Osteoblast (primary cell): ENCODE data around the gene VAX1. TPM values are rescaled to one million over a fixed set of nuclear protein-coding genes. Genes with fewer than 3 reads are reported as not detected.

Experiments
- DNase-seq: peaks from one replicate; pipeline ENCODE4 v3.0.0; 2011; ENCODE audit warnings: low spot score, mixed read lengths; ENCODE audit not compliant: insufficient read length; ENCODE audit errors: missing footprints
- H2AFZ ChIP-seq: 2 replicates; pipeline ENCODE4 v1.6.0; 2011; ENCODE audit warnings: mild to moderate bottlenecking, low read length
- H3K27ac ChIP-seq: 2 replicates; pipeline ENCODE4 v1.5.1; 2011; ENCODE audit warnings: mild to moderate bottlenecking, low read depth, low read length, moderate library complexity
- H3K27me3 ChIP-seq: 2 replicates; pipeline ENCODE4 v1.6.0; 2012; ENCODE audit warnings: mild to moderate bottlenecking, control low read depth, inconsistent platforms, low read length, moderate library complexity; ENCODE audit not compliant: insufficient read depth
- H3K36me3 ChIP-seq: 2 replicates; pipeline ENCODE4 v1.5.1; 2011; ENCODE audit warnings: mild to moderate bottlenecking, low read length, control low read depth, moderate library complexity; ENCODE audit not compliant: insufficient read depth
- H3K4me1 ChIP-seq: 2 replicates; pipeline ENCODE4 v1.5.1; 2011; ENCODE audit warnings: mild to moderate bottlenecking, low read length, control low read depth, moderate library complexity; ENCODE audit not compliant: insufficient read depth
- H3K4me2 ChIP-seq: 2 replicates; pipeline ENCODE4 v1.6.0; 2011; ENCODE audit warnings: mild to moderate bottlenecking, low read length; ENCODE audit not compliant: insufficient read depth
- H3K4me3 ChIP-seq: fragments of 200-600 bp; sonication (generic); 3 replicates; pipeline ENCODE4 v1.5.1; 2012; ENCODE audit warnings: mild to moderate bottlenecking, low read length, inconsistent platforms; ENCODE audit not compliant: insufficient read depth
- H3K79me2 ChIP-seq: 2 replicates; pipeline ENCODE4 v1.6.0; 2012; ENCODE audit warnings: mild to moderate bottlenecking, low read length, control low read depth, inconsistent platforms; ENCODE audit not compliant: insufficient read depth
- H3K9me3 ChIP-seq: 2 replicates; pipeline ENCODE4 v1.5.1; 2011; ENCODE audit warnings: low read depth, low read length, control low read depth
- H4K20me1 ChIP-seq: 2 replicates; pipeline ENCODE4 v1.6.0; 2012; ENCODE audit warnings: mild to moderate bottlenecking, low read length, control low read depth; ENCODE audit not compliant: insufficient read depth
- total RNA-seq: library from RNA; depleted of rRNA; stranded (reverse); fragments of >200 nt; gene quantifications from 2 replicates; pipeline ENCODE4 v1.2.3, GENCODE V29; 2012
- TF ChIP-seq, protein P1 (sequence below): IDR thresholded peaks from 2 replicates; pipeline ENCODE4 v1.5.1; 2011; ENCODE audit warnings: mild to moderate bottlenecking, low read depth, low read length, moderate library complexity; ENCODE audit errors: extremely low read depth

The VAX1 gene
- total RNA-seq, 1 donor: not detected

DNA sequence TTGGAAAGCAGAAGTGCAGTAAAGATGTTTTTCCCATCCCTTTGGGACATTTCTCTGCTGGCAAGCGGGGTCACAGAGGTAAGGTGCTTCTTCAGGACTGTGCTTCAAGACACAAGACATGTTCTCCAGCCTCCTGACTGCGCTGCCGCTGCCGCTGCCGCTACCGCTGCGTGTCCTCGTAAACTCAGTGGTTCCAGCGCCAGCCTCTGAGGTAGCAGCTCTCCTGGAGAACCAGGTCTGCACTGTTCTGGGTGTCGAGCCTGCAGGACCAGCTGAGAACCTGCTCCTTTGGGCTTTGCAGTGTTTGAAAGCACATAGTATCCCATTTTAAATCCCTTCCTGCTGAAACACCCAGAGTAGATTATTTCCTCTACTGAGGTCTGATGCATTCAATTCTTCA, 46.2 kb upstream of the VAX1 start:
- Histone ChIP-seq H3K79me2 (no peaks in the 10 kb centered on the region), H3K4me3 (no peak overlapping the region)

DNA sequence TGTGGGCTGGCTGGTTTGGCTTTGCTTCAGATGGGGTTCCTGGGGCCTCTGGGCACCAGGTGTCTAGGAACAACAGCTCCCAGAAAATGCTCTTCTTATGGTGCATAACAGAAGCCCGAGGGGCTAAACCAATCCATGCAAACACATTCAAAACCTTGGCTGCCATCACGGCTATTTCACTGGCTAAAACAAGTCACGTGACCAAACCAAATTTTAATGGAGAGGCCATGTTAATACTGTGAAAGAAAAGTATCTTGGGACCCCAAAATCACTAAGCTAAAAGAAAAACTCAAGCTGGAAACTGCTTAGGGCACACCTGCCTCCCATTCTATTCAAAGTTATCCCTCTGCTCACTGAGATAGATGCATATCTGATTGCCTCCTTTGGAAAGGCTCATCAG, 40.1 kb upstream of the VAX1 start:
- H3K36me3 ChIP-seq: no peaks in the 10 kb centered on the region
- DNase-seq: no peak
- no peaks in the 10 kb centered on the region for H4K20me1 ChIP-seq
- peaks cover 8% of the 10 kb centered on the region for H3K27me3 ChIP-seq
- no peak overlapping the region for H3K4me2 ChIP-seq
- no peak overlapping the region for H3K4me3 ChIP-seq
- H3K9me3 ChIP-seq: no peaks in the 10 kb centered on the region
- H3K4me1 ChIP-seq: peaks cover 8% of the 10 kb centered on the region
- TF ChIP-seq, protein P1, sequence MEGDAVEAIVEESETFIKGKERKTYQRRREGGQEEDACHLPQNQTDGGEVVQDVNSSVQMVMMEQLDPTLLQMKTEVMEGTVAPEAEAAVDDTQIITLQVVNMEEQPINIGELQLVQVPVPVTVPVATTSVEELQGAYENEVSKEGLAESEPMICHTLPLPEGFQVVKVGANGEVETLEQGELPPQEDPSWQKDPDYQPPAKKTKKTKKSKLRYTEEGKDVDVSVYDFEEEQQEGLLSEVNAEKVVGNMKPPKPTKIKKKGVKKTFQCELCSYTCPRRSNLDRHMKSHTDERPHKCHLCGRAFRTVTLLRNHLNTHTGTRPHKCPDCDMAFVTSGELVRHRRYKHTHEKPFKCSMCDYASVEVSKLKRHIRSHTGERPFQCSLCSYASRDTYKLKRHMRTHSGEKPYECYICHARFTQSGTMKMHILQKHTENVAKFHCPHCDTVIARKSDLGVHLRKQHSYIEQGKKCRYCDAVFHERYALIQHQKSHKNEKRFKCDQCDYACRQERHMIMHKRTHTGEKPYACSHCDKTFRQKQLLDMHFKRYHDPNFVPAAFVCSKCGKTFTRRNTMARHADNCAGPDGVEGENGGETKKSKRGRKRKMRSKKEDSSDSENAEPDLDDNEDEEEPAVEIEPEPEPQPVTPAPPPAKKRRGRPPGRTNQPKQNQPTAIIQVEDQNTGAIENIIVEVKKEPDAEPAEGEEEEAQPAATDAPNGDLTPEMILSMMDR: no peak
- H3K79me2 ChIP-seq: no peaks in the 10 kb centered on the region
- no peak overlapping the region for H3K27ac ChIP-seq
- H2AFZ ChIP-seq: no peak overlapping the region

More for the DNA sequence above, 46.2 kb upstream of the VAX1 start:
- no peak for DNase-seq
- H3K27ac ChIP-seq: no peak overlapping the region
- H2AFZ ChIP-seq: no peak overlapping the region
- H3K36me3 ChIP-seq: no peaks in the 10 kb centered on the region
- no peaks in the 10 kb centered on the region for H3K4me1 ChIP-seq
- no peaks in the 10 kb centered on the region for H3K9me3 ChIP-seq
- no peaks in the 10 kb centered on the region for H4K20me1 ChIP-seq
- TF ChIP-seq, protein P1: no peak
- peaks cover 2% of the 10 kb centered on the region for H3K27me3 ChIP-seq
- no peak overlapping the region for H3K4me2 ChIP-seq

DNA sequence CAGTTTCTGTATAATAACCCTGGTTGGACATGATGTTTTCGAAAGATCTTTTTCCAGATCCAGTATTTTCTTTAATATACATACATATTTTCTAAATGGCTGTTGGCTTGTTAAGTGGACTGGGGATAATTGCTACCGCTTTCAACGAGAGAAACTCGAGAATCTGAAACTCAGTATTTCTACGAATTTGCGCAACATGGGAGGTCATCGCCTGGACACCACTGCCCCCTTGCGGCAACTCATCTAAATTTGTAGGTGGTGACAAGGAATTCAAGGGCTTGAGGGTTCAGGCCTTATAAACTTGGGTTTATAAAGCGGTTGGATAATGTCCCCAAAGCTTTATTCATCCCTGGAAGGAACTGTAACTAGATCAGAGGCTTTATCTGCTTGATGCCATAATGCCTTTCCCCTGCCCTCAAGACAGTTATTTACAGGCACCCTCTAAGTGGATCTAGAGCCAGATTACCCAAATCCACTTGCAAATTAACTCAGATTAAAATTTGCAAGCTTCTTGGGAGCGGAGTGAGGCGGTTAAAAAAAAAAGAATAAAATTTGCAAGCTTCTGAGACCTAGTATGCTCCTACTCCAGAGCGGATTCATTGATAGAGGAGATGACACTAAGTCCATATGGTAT, 37.9 kb upstream of the VAX1 start:
- peak; percentile 94 for DNase-seq
- Histone ChIP-seq H3K4me3 (peak overlapping the region; percentile 63), H3K9me3 (no peaks in the 10 kb centered on the region), H3K36me3 (no peaks in the 10 kb centered on the region), H3K27ac (no peak overlapping the region), H2AFZ (peak overlapping the region; percentile 91), H3K79me2 (no peaks in the 10 kb centered on the region), H3K27me3 (peaks cover 28% of the 10 kb centered on the region), H3K4me1 (peaks cover 8% of the 10 kb centered on the region), H3K4me2 (peak overlapping the region; percentile 93), H4K20me1 (no peaks in the 10 kb centered on the region)
- TF ChIP-seq, protein P1: peak; percentile 89

DNA sequence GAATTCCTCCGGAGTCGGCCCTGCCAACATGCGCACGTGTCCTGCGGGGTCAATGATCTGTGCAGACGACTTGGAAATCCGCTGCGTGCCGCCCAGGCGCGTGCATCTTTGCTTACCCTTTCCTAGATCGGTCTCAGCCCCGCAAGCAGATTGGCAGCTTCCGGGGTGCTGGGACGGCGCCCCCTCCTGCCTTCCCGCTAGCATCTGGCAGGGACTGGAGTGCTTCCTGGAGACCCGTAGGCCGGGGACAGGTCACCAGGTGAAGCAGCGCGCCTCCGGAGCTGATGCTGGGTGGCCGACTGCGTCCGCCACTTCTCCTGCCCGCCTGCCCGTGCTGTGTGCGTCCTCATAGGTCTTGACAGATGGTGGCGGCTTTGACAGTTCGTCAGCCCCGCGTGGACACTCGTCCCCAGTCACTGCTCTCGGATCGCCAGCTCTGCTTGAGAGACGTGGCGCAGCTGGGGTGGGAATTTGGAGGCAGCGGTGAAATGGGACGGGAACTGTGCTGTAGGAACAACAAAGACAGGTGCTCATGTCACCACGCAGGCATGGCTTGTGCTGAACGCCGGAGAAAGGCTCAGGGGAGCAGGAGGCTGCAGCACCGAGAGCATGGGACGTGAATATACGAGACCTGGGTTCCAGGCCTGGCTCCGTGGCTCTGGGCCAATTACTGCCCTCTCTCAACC, 37.3 kb upstream of the VAX1 start:
- H3K9me3 ChIP-seq: no peaks in the 10 kb centered on the region
- peak overlapping the region; percentile 91 for H2AFZ ChIP-seq
- TF ChIP-seq, protein P1: no peak
- DNase-seq: no peak
- peak overlapping the region; percentile 63 for H3K4me3 ChIP-seq
- H3K27me3 ChIP-seq: peaks cover 35% of the 10 kb centered on the region
- H3K4me1 ChIP-seq: peaks cover 8% of the 10 kb centered on the region
- no peak overlapping the region for H3K27ac ChIP-seq
- H3K4me2 ChIP-seq: peak overlapping the region; percentile 93
- H4K20me1 ChIP-seq: no peaks in the 10 kb centered on the region
- H3K36me3 ChIP-seq: no peaks in the 10 kb centered on the region
- no peaks in the 10 kb centered on the region for H3K79me2 ChIP-seq
